ENCODE measurements around the gene GLTPD2. TPM values are rescaled to one million over a fixed set of nuclear protein-coding genes. Genes with fewer than 3 reads are reported as not detected.

GLTPD2 gene
- total RNA-seq, 1 donor, result not detected

DNA sequence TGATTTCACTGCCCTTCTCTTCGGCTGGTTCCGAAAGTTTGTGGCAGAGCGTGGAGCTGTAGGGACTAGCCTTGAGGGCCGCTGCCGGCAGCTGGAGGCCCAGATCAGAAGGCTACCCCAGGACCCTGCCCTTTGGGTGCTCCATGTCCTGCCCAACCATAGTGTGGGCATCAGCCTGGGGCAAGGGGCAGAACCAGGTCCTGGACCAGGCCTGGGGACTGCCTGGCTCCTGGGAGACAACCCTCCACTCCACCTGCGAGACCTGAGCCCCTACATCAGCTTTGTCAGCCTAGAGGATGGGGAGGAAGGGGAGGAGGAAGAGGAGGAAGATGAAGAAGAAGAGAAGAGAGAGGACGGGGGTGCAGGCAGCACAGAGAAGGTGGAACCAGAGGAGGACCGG lies 48.2 kb upstream of the GLTPD2 start:
- Histone ChIP-seq H3K4me3 (ENCODE audit: insufficient read depth, low read length) (no peak overlapping the region), H4K20me1 (ENCODE audit: insufficient read depth, low read length) (no peaks in the 10 kb centered on the region), H3K79me2 (ENCODE audit: insufficient read depth, low read length) (no peaks in the 10 kb centered on the region), H3K27me3 (ENCODE audit: insufficient read depth, low read length) (peaks cover 19% of the 10 kb centered on the region), H2AFZ (ENCODE audit: low read length) (no peak overlapping the region), H3K4me2 (ENCODE audit: insufficient read depth, low read length) (no peak overlapping the region), H3K9me3 (ENCODE audit: low read depth, low read length) (no peaks in the 10 kb centered on the region), H3K27ac (ENCODE audit: low read depth, low read length) (no peak overlapping the region), H3K36me3 (ENCODE audit: insufficient read depth, low read length) (no peaks in the 10 kb centered on the region), H3K4me1 (ENCODE audit: insufficient read depth, low read length) (peaks cover 16% of the 10 kb centered on the region)
- TF ChIP-seq, protein P1, sequence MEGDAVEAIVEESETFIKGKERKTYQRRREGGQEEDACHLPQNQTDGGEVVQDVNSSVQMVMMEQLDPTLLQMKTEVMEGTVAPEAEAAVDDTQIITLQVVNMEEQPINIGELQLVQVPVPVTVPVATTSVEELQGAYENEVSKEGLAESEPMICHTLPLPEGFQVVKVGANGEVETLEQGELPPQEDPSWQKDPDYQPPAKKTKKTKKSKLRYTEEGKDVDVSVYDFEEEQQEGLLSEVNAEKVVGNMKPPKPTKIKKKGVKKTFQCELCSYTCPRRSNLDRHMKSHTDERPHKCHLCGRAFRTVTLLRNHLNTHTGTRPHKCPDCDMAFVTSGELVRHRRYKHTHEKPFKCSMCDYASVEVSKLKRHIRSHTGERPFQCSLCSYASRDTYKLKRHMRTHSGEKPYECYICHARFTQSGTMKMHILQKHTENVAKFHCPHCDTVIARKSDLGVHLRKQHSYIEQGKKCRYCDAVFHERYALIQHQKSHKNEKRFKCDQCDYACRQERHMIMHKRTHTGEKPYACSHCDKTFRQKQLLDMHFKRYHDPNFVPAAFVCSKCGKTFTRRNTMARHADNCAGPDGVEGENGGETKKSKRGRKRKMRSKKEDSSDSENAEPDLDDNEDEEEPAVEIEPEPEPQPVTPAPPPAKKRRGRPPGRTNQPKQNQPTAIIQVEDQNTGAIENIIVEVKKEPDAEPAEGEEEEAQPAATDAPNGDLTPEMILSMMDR (IDR thresholded peaks at IDR 0.05; ENCODE audit: extremely low read depth, low read depth, low read length), result no peak
- peak; percentile 86 for DNase-seq (ENCODE audit: insufficient read length, low spot score, missing footprints)

DNA sequence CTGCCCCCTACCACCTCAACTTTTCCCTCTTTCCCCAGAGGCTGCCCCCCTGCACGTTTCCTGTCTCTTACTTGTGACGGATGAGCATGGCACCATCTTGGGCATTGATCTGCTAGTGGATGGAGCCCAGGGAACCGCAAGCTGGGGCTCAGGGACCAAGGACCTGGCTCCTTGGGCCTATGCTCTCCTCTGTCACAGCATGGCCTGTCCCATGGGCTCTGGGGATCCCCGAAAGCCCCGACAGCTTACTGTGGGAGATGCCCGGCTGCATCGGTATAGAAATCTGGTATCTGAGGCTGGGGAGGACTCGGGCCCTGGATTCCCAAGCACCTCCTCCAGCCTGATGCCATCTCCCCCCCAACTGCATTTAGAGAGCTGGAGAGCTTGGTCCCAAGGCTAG lies 47.2 kb upstream of the GLTPD2 start:
- no peak overlapping the region for H3K4me3 ChIP-seq (ENCODE audit: insufficient read depth, low read length)
- peaks cover 10% of the 10 kb centered on the region for H3K4me1 ChIP-seq (ENCODE audit: insufficient read depth, low read length)
- no peak overlapping the region for H3K4me2 ChIP-seq (ENCODE audit: insufficient read depth, low read length)
- H3K79me2 ChIP-seq (ENCODE audit: insufficient read depth, low read length), result no peaks in the 10 kb centered on the region
- no peaks in the 10 kb centered on the region for H3K36me3 ChIP-seq (ENCODE audit: insufficient read depth, low read length)
- peaks cover 24% of the 10 kb centered on the region for H3K27me3 ChIP-seq (ENCODE audit: insufficient read depth, low read length)
- H3K27ac ChIP-seq (ENCODE audit: low read depth, low read length), result no peak overlapping the region
- no peak overlapping the region for H2AFZ ChIP-seq (ENCODE audit: low read length)
- TF ChIP-seq, protein P1 (IDR thresholded peaks at IDR 0.05; ENCODE audit: extremely low read depth, low read depth, low read length), result no peak
- H3K9me3 ChIP-seq (ENCODE audit: low read depth, low read length), result no peaks in the 10 kb centered on the region
- H4K20me1 ChIP-seq (ENCODE audit: insufficient read depth, low read length), result no peaks in the 10 kb centered on the region
- peak; percentile 72 for DNase-seq (ENCODE audit: insufficient read length, low spot score, missing footprints)

DNA sequence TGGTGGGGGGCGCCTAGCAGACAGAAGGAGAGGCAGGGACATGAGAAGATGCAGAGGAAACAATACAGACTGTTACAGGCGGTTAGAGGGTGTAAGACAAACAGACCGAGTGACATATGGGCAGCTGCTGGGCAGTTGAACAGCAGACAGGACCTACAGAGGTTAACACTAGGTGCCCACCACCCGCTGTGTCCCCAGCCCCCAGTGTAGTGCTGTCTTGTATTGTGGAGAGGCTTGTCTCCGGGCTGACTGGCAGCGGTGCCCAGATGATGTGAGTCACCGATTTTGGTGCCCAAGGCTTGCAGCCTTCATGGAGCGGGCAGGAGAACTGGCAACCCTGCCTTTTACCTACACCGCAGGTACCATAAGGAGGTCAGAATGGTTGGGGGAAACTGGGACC lies 46.6 kb upstream of the GLTPD2 start:
- TF ChIP-seq, protein P1 (IDR thresholded peaks at IDR 0.05; ENCODE audit: extremely low read depth, low read depth, low read length), result no peak

DNA sequence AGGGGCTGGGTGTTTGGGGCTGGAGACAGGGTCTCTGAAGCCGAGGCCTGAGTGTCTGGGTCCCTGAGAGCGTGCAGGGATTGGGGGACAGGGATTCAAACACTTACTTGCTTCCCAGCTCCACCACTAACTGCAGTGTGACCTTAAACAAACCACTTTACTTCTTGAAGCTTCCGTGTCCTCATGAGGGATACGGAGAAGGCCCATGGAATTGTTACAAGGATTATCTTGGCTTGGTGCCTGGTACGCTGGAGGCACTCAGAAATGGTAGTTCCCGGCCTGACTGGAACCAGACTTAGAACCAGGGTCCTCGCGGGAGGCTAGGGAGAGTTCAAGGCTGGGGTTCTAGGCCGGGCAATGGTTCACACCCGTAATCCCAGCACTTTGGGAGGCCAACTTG lies 46.1 kb upstream of the GLTPD2 start:
- no peak overlapping the region for H3K27ac ChIP-seq (ENCODE audit: low read depth, low read length)
- H3K9me3 ChIP-seq (ENCODE audit: low read depth, low read length), result no peaks in the 10 kb centered on the region
- H2AFZ ChIP-seq (ENCODE audit: low read length), result no peak overlapping the region
- peaks cover 25% of the 10 kb centered on the region for H3K27me3 ChIP-seq (ENCODE audit: insufficient read depth, low read length)
- peaks cover 10% of the 10 kb centered on the region for H3K4me1 ChIP-seq (ENCODE audit: insufficient read depth, low read length)
- TF ChIP-seq, protein P1 (IDR thresholded peaks at IDR 0.05; ENCODE audit: extremely low read depth, low read depth, low read length), result no peak
- no peaks in the 10 kb centered on the region for H4K20me1 ChIP-seq (ENCODE audit: insufficient read depth, low read length)
- no peaks in the 10 kb centered on the region for H3K36me3 ChIP-seq (ENCODE audit: insufficient read depth, low read length)
- no peaks in the 10 kb centered on the region for H3K79me2 ChIP-seq (ENCODE audit: insufficient read depth, low read length)
- H3K4me2 ChIP-seq (ENCODE audit: insufficient read depth, low read length), result no peak overlapping the region
- H3K4me3 ChIP-seq (ENCODE audit: insufficient read depth, low read length), result no peak overlapping the region
- peak; percentile 90 for DNase-seq (ENCODE audit: insufficient read length, low spot score, missing footprints)

More for the DNA sequence above, 46.6 kb upstream of the GLTPD2 start:
- peaks cover 10% of the 10 kb centered on the region for H3K4me1 ChIP-seq (ENCODE audit: insufficient read depth, low read length)
- no peak overlapping the region for H2AFZ ChIP-seq (ENCODE audit: low read length)
- H3K27ac ChIP-seq (ENCODE audit: low read depth, low read length), result no peak overlapping the region
- no peaks in the 10 kb centered on the region for H3K9me3 ChIP-seq (ENCODE audit: low read depth, low read length)
- peak; percentile 72 for DNase-seq (ENCODE audit: insufficient read length, low spot score, missing footprints)
- no peaks in the 10 kb centered on the region for H3K36me3 ChIP-seq (ENCODE audit: insufficient read depth, low read length)
- no peak overlapping the region for H3K4me3 ChIP-seq (ENCODE audit: insufficient read depth, low read length)
- no peak overlapping the region for H3K4me2 ChIP-seq (ENCODE audit: insufficient read depth, low read length)
- H3K27me3 ChIP-seq (ENCODE audit: insufficient read depth, low read length), result peaks cover 25% of the 10 kb centered on the region
- no peaks in the 10 kb centered on the region for H4K20me1 ChIP-seq (ENCODE audit: insufficient read depth, low read length)
- no peaks in the 10 kb centered on the region for H3K79me2 ChIP-seq (ENCODE audit: insufficient read depth, low read length)

Data from osteoblast (primary cell).